HEK293 (cell line): ENCODE results near the gene CCDC142.

ENCODE experiments used
- CTCF ChIA-PET: fragments of 350-600 bp; formaldehyde crosslinking; extraction: SDS; loops from one replicate; lab custom pipeline; 2021; ENCODE audit warnings: antibody characterized with exemption; lab: Yijun Ruan, JAX
- POLR2A ChIA-PET: fragments of 300-600 bp; formaldehyde crosslinking; extraction: SDS; loops from one replicate; lab custom pipeline; 2020; ENCODE audit warnings: antibody characterized with exemption, inconsistent platforms; lab: Yijun Ruan, JAX
- H3K27ac ChIP-seq: fragments of 200-500 bp; sonication (Bioruptor generic); 2 replicates; pipeline ENCODE4 v1.5.1; 2014; ENCODE audit warnings: low read depth, low read length, control low read depth, inconsistent platforms; ENCODE audit errors: extremely low read depth
- H3K36me3 ChIP-seq, 2 experiments: fragments of 200-500 bp in 1 of 2; sonication (Bioruptor generic) in 1 of 2; 1 replicate in 1 of 2; 2 replicates in 1 of 2; pipeline ENCODE4 v1.5.1; 2014 to 2017; ENCODE audit warnings: inconsistent platforms in 2 of 2, low read length in 2 of 2; ENCODE audit not compliant: control insufficient read depth in 2 of 2, insufficient read depth in 1 of 2
- H3K4me1 ChIP-seq: fragments of 200-500 bp; sonication (Bioruptor generic); 2 replicates; pipeline ENCODE4 v1.5.1; 2014; ENCODE audit warnings: mild to moderate bottlenecking, low read length, inconsistent platforms; ENCODE audit not compliant: control insufficient read depth, insufficient read depth
- H3K4me3 ChIP-seq: 2 replicates; pipeline ENCODE4 v1.5.1; 2011; ENCODE audit warnings: low read depth, mild to moderate bottlenecking, control low read depth, low read length, moderate library complexity
- H3K9me3 ChIP-seq: fragments of 200-500 bp; sonication (Bioruptor generic); 2 replicates; pipeline ENCODE4 v1.5.1; 2014; ENCODE audit warnings: low read depth, low read length, inconsistent platforms; ENCODE audit not compliant: control insufficient read depth, insufficient read depth
- BCL11A ChIP-seq: fragments of 450-650 bp; formaldehyde crosslinking; IDR thresholded peaks from 2 replicates; pipeline ENCODE4 v1.5.1; 2016; ENCODE audit warnings: low read depth, missing biosample characterization, missing genetic modification characterization
- BCL11B ChIP-seq: fragments of 450-650 bp; formaldehyde crosslinking; IDR thresholded peaks from 2 replicates; pipeline ENCODE4 v1.5.1; 2016; ENCODE audit warnings: low read depth, missing biosample characterization, missing genetic modification characterization
- GFI1B ChIP-seq: fragments of 450-650 bp; formaldehyde crosslinking; IDR thresholded peaks from 2 replicates; pipeline ENCODE4 v1.5.1; 2016; ENCODE audit warnings: missing biosample characterization, missing genetic modification characterization
- IKZF3 ChIP-seq: fragments of 450-650 bp; IDR thresholded peaks from 2 replicates; pipeline ENCODE4 v1.5.0; 2018; ENCODE audit warnings: missing biosample characterization, mild to moderate bottlenecking, missing genetic modification characterization, moderate library complexity
- MYNN ChIP-seq: fragments of 450-650 bp; formaldehyde crosslinking; IDR thresholded peaks from 2 replicates; pipeline ENCODE4 v1.5.1; 2016; ENCODE audit warnings: missing biosample characterization, missing genetic modification characterization, borderline replicate concordance
- PATZ1 ChIP-seq: fragments of 450-650 bp; formaldehyde crosslinking; IDR thresholded peaks from 2 replicates; pipeline ENCODE4 v1.5.1; 2016; ENCODE audit warnings: missing biosample characterization, missing genetic modification characterization
- SCRT1 ChIP-seq: fragments of 450-650 bp; formaldehyde crosslinking; IDR thresholded peaks from 2 replicates; pipeline ENCODE4 v1.5.1; 2016; ENCODE audit warnings: missing biosample characterization, missing genetic modification characterization, borderline replicate concordance
- TCF7L2 ChIP-seq: IDR thresholded peaks from 2 replicates; pipeline ENCODE4 v1.6.1; 2011; ENCODE audit warnings: low read depth, mild to moderate bottlenecking, inconsistent platforms, low read length, moderate library complexity, borderline replicate concordance
- ZBTB49 ChIP-seq: fragments of 450-650 bp; formaldehyde crosslinking; IDR thresholded peaks from 2 replicates; pipeline ENCODE4 v1.5.1; 2016; ENCODE audit warnings: missing biosample characterization, missing genetic modification characterization, low read depth
- ZBTB7A ChIP-seq: fragments of 450-650 bp; formaldehyde crosslinking; IDR thresholded peaks from 2 replicates; pipeline ENCODE4 v1.5.1; 2016; ENCODE audit warnings: low read depth, missing biosample characterization, missing genetic modification characterization
- ZNF138 ChIP-seq: fragments of 450-650 bp; formaldehyde crosslinking; IDR thresholded peaks from 2 replicates; pipeline ENCODE4 v1.5.1; 2016; ENCODE audit warnings: missing biosample characterization, missing genetic modification characterization, borderline replicate concordance
- ZNF174 ChIP-seq: fragments of 450-650 bp; formaldehyde crosslinking; IDR thresholded peaks from 2 replicates; pipeline ENCODE4 v1.5.0; 2017; ENCODE audit warnings: missing biosample characterization, mild to moderate bottlenecking, missing genetic modification characterization
- ZNF350 ChIP-seq: fragments of 450-650 bp; formaldehyde crosslinking; IDR thresholded peaks from 2 replicates; pipeline ENCODE4 v1.5.0; 2017; ENCODE audit warnings: missing biosample characterization, mild to moderate bottlenecking, missing genetic modification characterization
- ZNF366 ChIP-seq: fragments of 450-650 bp; formaldehyde crosslinking; conservative IDR thresholded peaks from 2 replicates; pipeline ENCODE4 v1.5.1; 2016; ENCODE audit warnings: missing biosample characterization, missing genetic modification characterization
- ZNF394 ChIP-seq: fragments of 450-650 bp; formaldehyde crosslinking; IDR thresholded peaks from 2 replicates; pipeline ENCODE4 v1.5.1; 2016; ENCODE audit warnings: missing biosample characterization, missing genetic modification characterization, mild to moderate bottlenecking, moderate library complexity, borderline replicate concordance
- ZNF561 ChIP-seq: fragments of 450-650 bp; IDR thresholded peaks from 2 replicates; pipeline ENCODE4 v1.5.1; 2018; ENCODE audit warnings: missing biosample characterization, missing genetic modification characterization, borderline replicate concordance
- ZNF792 ChIP-seq: fragments of 450-650 bp; formaldehyde crosslinking; IDR thresholded peaks from 2 replicates; pipeline ENCODE4 v1.5.1; 2016; ENCODE audit warnings: missing biosample characterization, missing genetic modification characterization

The CCDC142 gene

GRCh38 chr2:74507145-74507925 lies 24.5 kb upstream of the CCDC142 start, which contains the start of gene PCGF1 (continued):
- TF ChIP-seq ZNF561 (tag by site-specific recombination), result peak; percentile 55; the same call in 1 of the 2 replicates
- TF ChIP-seq BCL11B (tag by site-specific recombination), result peak; percentile 46; the same call in 1 of the 2 replicates
- TF ChIP-seq MYNN (tag by site-specific recombination), result no peak
- no peak for TF ChIP-seq BCL11A (tag by site-specific recombination)
- no peak for TF ChIP-seq ZBTB49
- TF ChIP-seq TCF7L2, result no peak
- peak; percentile 95 for TF ChIP-seq PATZ1 (tag by site-specific recombination)
- TF ChIP-seq, all 188 proteins: peak for 56

GRCh38 chr2:74505448-74506246 lies 22.8 kb upstream of the CCDC142 start:
- H3K9me3 ChIP-seq, result no peaks in the 10 kb centered on the region
- peaks cover 4% of the 10 kb centered on the region; the same call in 1 of the 2 replicates for H3K4me1 ChIP-seq
- H3K36me3 ChIP-seq, result peaks cover 4 to 20% of the 10 kb centered on the region in 2 experiments; a peak in 2 of 3 replicates
- H3K27ac ChIP-seq, result no peak overlapping the region
- CTCF ChIA-PET, result interaction anchor here (0.8 to 2.8 kb wide), 5 partner anchors 12 to 82 kb away, joined by 3 to 13 read pairs (median 4); partner anchors contain the start of genes CCDC142, DQX1 and TTC31
- TF ChIP-seq ZNF138 (tag by site-specific recombination) (no peak), ZNF174 (tag by site-specific recombination) (no peak), ZBTB7A (tag by site-specific recombination) (no peak), GFI1B (tag by site-specific recombination) (no peak), ZNF366 (tag by site-specific recombination) (no peak), SCRT1 (tag by site-specific recombination) (no peak), IKZF3 (tag by site-specific recombination) (no peak), ZNF394 (tag by site-specific recombination) (no peak), ZNF350 (no peak), ZNF792 (tag by site-specific recombination) (no peak)
- no peak overlapping the region for H3K4me3 ChIP-seq
- POLR2A ChIA-PET, result interaction anchor here (3.1 to 3.3 kb wide), 2 partner anchors 21 to 24 kb away, joined by 12 to 18 read pairs; partner anchors contain the start of genes AUP1, DQX1 and HTRA2
